Sigmoid colon (tissue), 7 donors: ENCODE results near the gene CC2D2B. TPM values are rescaled to one million over a fixed set of nuclear protein-coding genes. Genes with fewer than 3 reads are reported as not detected.

Experiments
- DNase-seq: peaks from one replicate; pipeline ENCODE4 v3.0.0-alpha.2; 2019
- H3K27ac ChIP-seq, 4 donors: fragments of 200-600 bp; sonication (generic); one replicate each; pipeline ENCODE4 v1.5.1; 2016 to 2019; ENCODE audit warnings: mild to moderate bottlenecking in 1 of 4
- H3K27me3 ChIP-seq, 3 donors: fragments of 200-600 bp; sonication (generic); one replicate each; pipeline ENCODE4 v1.5.1; 2019; ENCODE audit warnings: mild to moderate bottlenecking in 1 of 3
- H3K36me3 ChIP-seq, 4 donors: fragments of 200-600 bp; sonication (generic); one replicate each; pipeline ENCODE4 v1.5.1; 2016 to 2019
- H3K4me1 ChIP-seq, 4 donors: fragments of 200-600 bp; sonication (generic); one replicate each; pipeline ENCODE4 v1.5.1; 2017 to 2019
- H3K4me3 ChIP-seq, 4 donors: fragments of 200-600 bp; sonication (generic); one replicate each; pipeline ENCODE4 v1.5.1; 2017 to 2019; ENCODE audit warnings: mild to moderate bottlenecking in 2 of 4, moderate library complexity in 1 of 4
- H3K9me3 ChIP-seq, 4 donors: fragments of 200-600 bp in 3 of 4; sonication (generic) in 3 of 4; one replicate each; pipeline versions ENCODE4 v1.5.1 to v1.6.1; 2013 to 2019
- CTCF ChIP-seq, 4 experiments: fragments of 450-650 bp in 3 of 4; fragments of 200-600 bp in 1 of 4; IDR thresholded peaks; one replicate each; pipeline ENCODE4 v1.5.1; 2016 to 2019; ENCODE audit warnings: antibody characterized with exemption in 4 of 4, mild to moderate bottlenecking in 3 of 4, moderate library complexity in 2 of 4
- EP300 ChIP-seq, 4 donors: sonication (generic); formaldehyde crosslinking; IDR thresholded peaks; one replicate each; pipeline ENCODE4 v1.6.1; 2017; ENCODE audit warnings: antibody characterized with exemption in 4 of 4
- POLR2A ChIP-seq, 2 donors: fragments of 450-650 bp; IDR thresholded peaks; one replicate each; pipeline ENCODE4 v1.6.1; 2016; ENCODE audit warnings: antibody characterized with exemption in 2 of 2, mild to moderate bottlenecking in 2 of 2, moderate library complexity in 2 of 2
- POLR2AphosphoS5 ChIP-seq, 4 donors: sonication (generic); formaldehyde crosslinking; IDR thresholded peaks; one replicate each; pipeline ENCODE4 v1.6.1; 2017; ENCODE audit warnings: antibody characterized with exemption in 4 of 4
- WGBS, 2 donors: extraction: QIAGEN DNeasy Blood & Tissue Kit; methylation state at CpG; one replicate each; pipeline ENCODE4 v1.1.7; 2013; 5-methylcytosine and 5-hydroxymethylcytosine counted together
- intact Hi-C: fragments of 100-400 bp; cut with DNase I; formaldehyde crosslinking; loops from one replicate; pipeline ENCODE4 v1.15.1; 2023
- polyA plus RNA-seq, 3 donors: library from polyadenylated mRNA; stranded (reverse); fragments of 200-250 nt; gene quantifications; one replicate each; pipeline ENCODE4 v1.2.3, GENCODE V29; 2013
- total RNA-seq, 4 donors: library from RNA; depleted of rRNA; stranded (reverse); fragments of >200 nt; gene quantifications; one replicate each; pipeline ENCODE4 v1.1.0, GENCODE V29; 2016
- donor health status: healthy with polysubstance abuse.
- donor health status: Bipolar disorder and iron deficiency.
- donor health status: healthy.

The CC2D2B gene
- total and polyA plus RNA-seq, 7 donors, result 0.29 to 7.8 (median 4.3) TPM; not detected in 2

GRCh38 chr10:96056787-96057186 is 149.0 kb downstream of the CC2D2B start:
- Histone ChIP-seq H3K4me1 (no peaks in the 10 kb centered on the region), H3K9me3 (no peaks in the 10 kb centered on the region), H3K27me3 (no peaks in the 10 kb centered on the region), H3K4me3 (no peak overlapping the region), H3K27ac (no peak overlapping the region), H3K36me3 (peaks cover 11 to 43% (median 15%) of the 10 kb centered on the region in 4 donors)
- TF ChIP-seq POLR2AphosphoS5 (IDR thresholded peaks at IDR 0.05), result no peak
- no peak for TF ChIP-seq CTCF (IDR thresholded peaks at IDR 0.05)
- TF ChIP-seq POLR2A (IDR thresholded peaks at IDR 0.05), result no peak
- no peak for TF ChIP-seq EP300 (IDR thresholded peaks at IDR 0.05)
- WGBS, 2 donors, result 95% methylated on average over 7 of the region's 7 CpGs
- DNase-seq, result no peak
- intact Hi-C loops, result no loop called here

- H3K9me3 ChIP-seq, result no peaks in the 10 kb centered on the region
- H3K4me3 ChIP-seq, result no peak overlapping the region
- no peaks in the 10 kb centered on the region for H3K4me1 ChIP-seq
- TF ChIP-seq EP300 (IDR thresholded peaks at IDR 0.05), result no peak
- no peaks in the 10 kb centered on the region for H3K27me3 ChIP-seq
- no peak overlapping the region for H3K27ac ChIP-seq
- intact Hi-C loops, result no loop called here
- peaks cover 11 to 51% (median 15%) of the 10 kb centered on the region in 4 donors for H3K36me3 ChIP-seq
- WGBS, 2 donors, result 94% methylated on average over 3 of the region's 3 CpGs
- DNase-seq, result no peak
These were observed 153.5 kb downstream of the CC2D2B start for GRCh38 chr10:96061232-96061631.

GRCh38 chr10:96072674-96073073 is 164.9 kb downstream of the CC2D2B start:
- H3K9me3 ChIP-seq, result no peaks in the 10 kb centered on the region
- H3K27ac ChIP-seq, result no peak overlapping the region
- 55 to 78% methylated on average over 2 of the region's 2 CpGs for WGBS, 2 donors
- intact Hi-C loops, result no loop called here
- H3K27me3 ChIP-seq, result no peaks in the 10 kb centered on the region
- H3K36me3 ChIP-seq, result no peaks in the 10 kb centered on the region
- no peak overlapping the region for H3K4me3 ChIP-seq
- TF ChIP-seq POLR2A (IDR thresholded peaks at IDR 0.05) (no peak), POLR2AphosphoS5 (IDR thresholded peaks at IDR 0.05) (no peak), CTCF (IDR thresholded peaks at IDR 0.05) (no peak), EP300 (IDR thresholded peaks at IDR 0.05) (no peak)
- H3K4me1 ChIP-seq, result no peaks in the 10 kb centered on the region
- DNase-seq, result no peak

- no peaks in the 10 kb centered on the region for H3K36me3 ChIP-seq
These were observed 165.9 kb downstream of the CC2D2B start for GRCh38 chr10:96073722-96074121.

GRCh38 chr10:96074776-96075175 is 167.0 kb downstream of the CC2D2B start:
- TF ChIP-seq EP300 (IDR thresholded peaks at IDR 0.05) (no peak), POLR2A (IDR thresholded peaks at IDR 0.05) (no peak)
- 92 to 95% methylated on average over 3 of the region's 3 CpGs for WGBS, 2 donors

More at GRCh38 chr10:96073722-96074121, 165.9 kb downstream of the CC2D2B start:
- Histone ChIP-seq H3K4me3 (no peak overlapping the region), H3K9me3 (no peaks in the 10 kb centered on the region), H3K27ac (no peak overlapping the region), H3K27me3 (no peaks in the 10 kb centered on the region), H3K4me1 (no peaks in the 10 kb centered on the region)
- intact Hi-C loops, result no loop called here
- 74 to 82% methylated on average over 1 of the region's 1 CpG for WGBS, 2 donors
- no peak for TF ChIP-seq POLR2A (IDR thresholded peaks at IDR 0.05)
- TF ChIP-seq POLR2AphosphoS5 (IDR thresholded peaks at IDR 0.05), result no peak
- TF ChIP-seq CTCF (IDR thresholded peaks at IDR 0.05), result no peak
- TF ChIP-seq EP300 (IDR thresholded peaks at IDR 0.05), result no peak
- DNase-seq, result no peak

GRCh38 chr10:96075977-96076376 is 168.2 kb downstream of the CC2D2B start:
- intact Hi-C loops, result no loop called here
- TF ChIP-seq POLR2AphosphoS5 (IDR thresholded peaks at IDR 0.05), result no peak
- no peak for TF ChIP-seq POLR2A (IDR thresholded peaks at IDR 0.05)
- no peak for TF ChIP-seq EP300 (IDR thresholded peaks at IDR 0.05)
- no peak for TF ChIP-seq CTCF (IDR thresholded peaks at IDR 0.05)
- H3K4me1 ChIP-seq, result no peaks in the 10 kb centered on the region
- H3K4me3 ChIP-seq, result no peak overlapping the region
- H3K36me3 ChIP-seq, result no peaks in the 10 kb centered on the region
- H3K9me3 ChIP-seq, result no peaks in the 10 kb centered on the region
- whole genome bisulfite sequencing, 2 donors, result 60 to 78% methylated on average over 2 of the region's 2 CpGs
- no peak overlapping the region for H3K27ac ChIP-seq
- DNase-seq, result no peak
- H3K27me3 ChIP-seq, result no peaks in the 10 kb centered on the region

More at GRCh38 chr10:96074776-96075175, 167.0 kb downstream of the CC2D2B start:
- Histone ChIP-seq H3K9me3 (no peaks in the 10 kb centered on the region), H3K27ac (no peak overlapping the region), H3K4me3 (no peak overlapping the region), H3K36me3 (no peaks in the 10 kb centered on the region), H3K4me1 (no peaks in the 10 kb centered on the region), H3K27me3 (no peaks in the 10 kb centered on the region)
- intact Hi-C loops, result no loop called here
- no peak for DNase-seq
